ENCODE measurements around the gene ZNF77. TPM values are rescaled to one million over a fixed set of nuclear protein-coding genes. Genes with fewer than 3 reads are reported as not detected.

The ZNF77 gene
- total RNA-seq, 3 donors from 2014 or later (not counting 1 experiment from before 2014, with no cell fraction given): 6.0 to 9.2 (median 6.8) TPM

DNA sequence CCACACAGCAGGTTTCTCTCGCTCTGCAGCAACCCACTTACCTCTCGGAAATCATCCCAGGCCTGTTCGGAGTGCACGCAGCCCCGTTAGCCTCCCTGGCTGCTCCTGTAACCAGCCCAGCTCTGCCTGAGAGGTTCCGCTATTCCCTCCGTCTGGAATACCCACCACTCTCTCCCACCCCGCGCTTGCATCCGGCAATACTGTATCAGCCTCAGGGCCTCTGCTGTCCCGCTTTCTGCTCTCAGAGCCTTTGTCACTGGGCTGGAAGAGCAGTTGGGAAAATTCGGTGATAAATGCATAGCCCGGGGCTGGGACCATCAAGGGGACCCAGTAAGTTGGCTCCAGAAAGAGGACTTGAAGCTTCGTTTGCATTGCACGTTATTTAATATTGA, 31.8 kb upstream of the ZNF77 start:
- Histone ChIP-seq H3K9me3 (ENCODE audit: control insufficient read depth, insufficient read depth, low read length) (no peaks in the 10 kb centered on the region), H3K27ac (ENCODE audit: low read length) (no peak overlapping the region), H3K36me3 (ENCODE audit: control insufficient read depth, insufficient read depth, low read length) (no peaks in the 10 kb centered on the region), H3K27me3 (ENCODE audit: control insufficient read depth, insufficient read depth, low read length) (no peaks in the 10 kb centered on the region), H3K4me3 (ENCODE audit: low read length) (peak overlapping the region; percentile 71), H3K4me1 (ENCODE audit: control insufficient read depth, insufficient read depth, low read length) (peaks cover 23% of the 10 kb centered on the region)
- Mint-ChIP-seq H3K9me3 (no peaks in the 10 kb centered on the region), H3K4me1 (peaks cover 10 to 24% of the 10 kb centered on the region in 2 donors), H3K4me3 (peak overlapping the region; percentile 88), H3K36me3 (no peaks in the 10 kb centered on the region), H3K27ac (peak overlapping the region; percentile 45 to 89), H3K27me3 (ENCODE audit: low read depth in 2 of 2) (peaks cover 2 to 6% of the 10 kb centered on the region in 2 donors)
- 18% methylated on average over 14 of the region's 15 CpGs for WGBS (ENCODE audit: insufficient coverage)
- TF ChIP-seq, protein P1, sequence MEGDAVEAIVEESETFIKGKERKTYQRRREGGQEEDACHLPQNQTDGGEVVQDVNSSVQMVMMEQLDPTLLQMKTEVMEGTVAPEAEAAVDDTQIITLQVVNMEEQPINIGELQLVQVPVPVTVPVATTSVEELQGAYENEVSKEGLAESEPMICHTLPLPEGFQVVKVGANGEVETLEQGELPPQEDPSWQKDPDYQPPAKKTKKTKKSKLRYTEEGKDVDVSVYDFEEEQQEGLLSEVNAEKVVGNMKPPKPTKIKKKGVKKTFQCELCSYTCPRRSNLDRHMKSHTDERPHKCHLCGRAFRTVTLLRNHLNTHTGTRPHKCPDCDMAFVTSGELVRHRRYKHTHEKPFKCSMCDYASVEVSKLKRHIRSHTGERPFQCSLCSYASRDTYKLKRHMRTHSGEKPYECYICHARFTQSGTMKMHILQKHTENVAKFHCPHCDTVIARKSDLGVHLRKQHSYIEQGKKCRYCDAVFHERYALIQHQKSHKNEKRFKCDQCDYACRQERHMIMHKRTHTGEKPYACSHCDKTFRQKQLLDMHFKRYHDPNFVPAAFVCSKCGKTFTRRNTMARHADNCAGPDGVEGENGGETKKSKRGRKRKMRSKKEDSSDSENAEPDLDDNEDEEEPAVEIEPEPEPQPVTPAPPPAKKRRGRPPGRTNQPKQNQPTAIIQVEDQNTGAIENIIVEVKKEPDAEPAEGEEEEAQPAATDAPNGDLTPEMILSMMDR (IDR thresholded peaks at IDR 0.05): no peak
- intact Hi-C loops (cut with micrococcal nuclease): loop anchor here (10.0 kb wide), 1 partner anchor 58 kb away; no protein-coding TSS in a partner anchor
- no peak for ATAC-seq
- no peak for DNase-seq

DNA sequence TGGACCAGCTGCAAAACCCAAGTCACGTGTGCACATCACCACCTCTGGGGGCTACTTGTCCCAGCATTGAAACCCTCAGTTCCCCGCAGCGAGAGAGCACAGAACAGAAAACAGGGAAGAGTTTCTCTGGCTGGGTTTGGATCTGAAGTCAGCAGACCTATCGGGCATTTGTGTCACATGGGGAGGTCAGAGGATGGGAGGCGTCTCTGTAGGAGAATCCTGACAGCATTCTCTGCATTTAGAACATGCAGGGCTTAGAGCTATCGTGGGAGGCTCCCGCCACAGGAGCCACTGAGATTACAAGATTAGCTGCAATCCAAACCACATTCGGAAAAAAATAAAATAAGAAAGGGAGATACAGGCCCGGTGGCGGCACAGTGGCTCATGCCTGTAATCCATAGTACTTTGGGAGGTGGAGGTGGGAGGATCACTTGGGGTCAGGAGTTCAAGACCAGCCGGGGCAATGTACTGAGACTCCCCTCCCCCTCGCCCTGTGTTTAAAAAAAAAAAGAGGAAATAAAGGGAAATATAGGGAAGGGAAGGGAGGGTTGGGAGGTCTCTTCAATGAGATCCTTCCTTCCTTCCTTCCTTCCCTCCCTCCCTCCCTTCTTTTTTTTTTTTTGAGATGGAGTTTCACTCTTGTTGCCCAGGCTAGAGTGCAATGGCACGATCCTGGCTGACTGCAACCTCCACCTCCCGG, 29.7 kb upstream of the ZNF77 start:
- Mint-ChIP-seq H3K27ac (no peak overlapping the region), H3K9me3 (no peaks in the 10 kb centered on the region), H3K4me1 (peaks cover 10 to 24% of the 10 kb centered on the region in 2 donors), H3K4me3 (peak overlapping the region; percentile 49), H3K27me3 (ENCODE audit: low read depth in 2 of 2) (peaks cover 0 to 5% of the 10 kb centered on the region in 2 donors), H3K36me3 (no peaks in the 10 kb centered on the region)
- intact Hi-C loops (cut with micrococcal nuclease): loop anchor here (10.0 kb wide), 1 partner anchor 60 kb away; no protein-coding TSS in a partner anchor
- Histone ChIP-seq H3K4me1 (ENCODE audit: control insufficient read depth, insufficient read depth, low read length) (peaks cover 23% of the 10 kb centered on the region), H3K27me3 (ENCODE audit: control insufficient read depth, insufficient read depth, low read length) (no peaks in the 10 kb centered on the region), H3K36me3 (ENCODE audit: control insufficient read depth, insufficient read depth, low read length) (no peaks in the 10 kb centered on the region), H3K27ac (ENCODE audit: low read length) (no peak overlapping the region), H3K9me3 (ENCODE audit: control insufficient read depth, insufficient read depth, low read length) (no peaks in the 10 kb centered on the region), H3K4me3 (ENCODE audit: low read length) (no peak overlapping the region)
- DNase-seq (no peak), ATAC-seq (no peak)
- TF ChIP-seq, protein P1 (IDR thresholded peaks at IDR 0.05): no peak
- 19% methylated on average over 12 of the region's 14 CpGs for WGBS (ENCODE audit: insufficient coverage)

DNA sequence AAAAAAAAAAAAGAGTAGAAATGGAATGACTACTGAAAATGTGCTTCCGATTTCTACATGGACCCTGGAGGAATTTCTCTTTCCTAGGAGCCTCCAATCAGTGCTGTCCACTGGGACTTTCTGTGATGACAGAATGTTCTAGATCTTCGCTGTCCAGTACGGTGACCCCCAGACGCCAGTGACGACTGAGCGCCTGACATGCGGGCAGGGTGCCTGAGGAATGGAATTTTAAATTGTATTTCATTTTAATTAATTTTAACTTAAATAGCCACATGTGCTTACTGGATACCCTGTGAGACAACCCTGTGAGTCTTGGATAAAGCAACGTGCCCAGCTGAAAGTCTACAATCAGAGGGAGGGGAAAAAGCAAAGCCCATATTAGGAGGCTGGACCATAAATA, 28.5 kb upstream of the ZNF77 start:
- H3K36me3 Mint-ChIP-seq: no peaks in the 10 kb centered on the region
- ATAC-seq (no peak), DNase-seq (no peak)
- no peak overlapping the region for H3K4me3 Mint-ChIP-seq
- H3K27me3 Mint-ChIP-seq (ENCODE audit: low read depth in 2 of 2): peaks cover 0 to 5% of the 10 kb centered on the region in 2 donors
- WGBS (ENCODE audit: insufficient coverage): 62% methylated on average over 2 of the region's 8 CpGs
- no peaks in the 10 kb centered on the region for H3K36me3 ChIP-seq (ENCODE audit: control insufficient read depth, insufficient read depth, low read length)
- intact Hi-C loops (cut with micrococcal nuclease): loop anchor here (10.0 kb wide), 1 partner anchor 62 kb away; no protein-coding TSS in a partner anchor
- no peak overlapping the region for H3K4me3 ChIP-seq (ENCODE audit: low read length)
- H3K4me1 Mint-ChIP-seq: peaks cover 10 to 24% of the 10 kb centered on the region in 2 donors
- H3K4me1 ChIP-seq (ENCODE audit: control insufficient read depth, insufficient read depth, low read length): peaks cover 23% of the 10 kb centered on the region
- no peaks in the 10 kb centered on the region for H3K9me3 ChIP-seq (ENCODE audit: control insufficient read depth, insufficient read depth, low read length)
- no peaks in the 10 kb centered on the region for H3K9me3 Mint-ChIP-seq
- TF ChIP-seq, protein P1 (IDR thresholded peaks at IDR 0.05): no peak
- H3K27ac Mint-ChIP-seq: no peak overlapping the region
- H3K27me3 ChIP-seq (ENCODE audit: control insufficient read depth, insufficient read depth, low read length): no peaks in the 10 kb centered on the region
- no peak overlapping the region for H3K27ac ChIP-seq (ENCODE audit: low read length)
